ENCODE measurements around the gene KCNQ5.

DNA sequence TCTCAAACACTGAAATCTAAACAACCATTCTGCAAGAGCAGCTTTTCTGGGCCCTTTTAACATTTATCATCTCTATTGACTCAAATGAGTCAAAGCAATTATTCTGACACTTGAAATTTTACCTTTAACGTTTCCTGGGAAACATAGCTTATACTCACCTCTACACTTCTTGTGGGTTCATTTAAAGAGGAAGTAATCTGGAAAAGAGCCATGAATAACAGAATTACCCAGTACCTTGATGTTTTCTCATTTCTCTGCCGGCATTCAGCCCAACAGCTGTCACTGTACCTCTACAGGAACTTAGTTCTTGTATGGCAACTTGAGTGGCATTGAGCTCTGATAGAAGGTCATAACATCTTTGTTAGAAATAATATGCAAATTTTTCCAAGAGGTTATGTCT, 272.2 kb downstream of the KCNQ5 start:
- TF ChIP-seq, protein P1, sequence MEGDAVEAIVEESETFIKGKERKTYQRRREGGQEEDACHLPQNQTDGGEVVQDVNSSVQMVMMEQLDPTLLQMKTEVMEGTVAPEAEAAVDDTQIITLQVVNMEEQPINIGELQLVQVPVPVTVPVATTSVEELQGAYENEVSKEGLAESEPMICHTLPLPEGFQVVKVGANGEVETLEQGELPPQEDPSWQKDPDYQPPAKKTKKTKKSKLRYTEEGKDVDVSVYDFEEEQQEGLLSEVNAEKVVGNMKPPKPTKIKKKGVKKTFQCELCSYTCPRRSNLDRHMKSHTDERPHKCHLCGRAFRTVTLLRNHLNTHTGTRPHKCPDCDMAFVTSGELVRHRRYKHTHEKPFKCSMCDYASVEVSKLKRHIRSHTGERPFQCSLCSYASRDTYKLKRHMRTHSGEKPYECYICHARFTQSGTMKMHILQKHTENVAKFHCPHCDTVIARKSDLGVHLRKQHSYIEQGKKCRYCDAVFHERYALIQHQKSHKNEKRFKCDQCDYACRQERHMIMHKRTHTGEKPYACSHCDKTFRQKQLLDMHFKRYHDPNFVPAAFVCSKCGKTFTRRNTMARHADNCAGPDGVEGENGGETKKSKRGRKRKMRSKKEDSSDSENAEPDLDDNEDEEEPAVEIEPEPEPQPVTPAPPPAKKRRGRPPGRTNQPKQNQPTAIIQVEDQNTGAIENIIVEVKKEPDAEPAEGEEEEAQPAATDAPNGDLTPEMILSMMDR (IDR thresholded peaks at IDR 0.05) = no peak
- TF ChIP-seq POLR2A (IDR thresholded peaks at IDR 0.05) = no peak
- TF ChIP-seq POLR2AphosphoS5 (IDR thresholded peaks at IDR 0.05; ENCODE audit: insufficient read depth in 1 of 2, low read depth in 1 of 2) = no peak

Measured in vagina (tissue), 2 donors.